ENCODE data around the gene PGA4.
"Not testable (repeated sequence)": the region's sequence is repeated elsewhere in the genome, so short reads cannot be mapped to it uniquely, and the experiment has no call there.

The PGA4 gene

GRCh38 chr11:61252332-61252731 lies 30.2 kb downstream of the PGA4 start:
- DNase-seq = not testable (repeated sequence)

- peak; percentile 64 for DNase-seq
Observed at GRCh38 chr11:61254403-61255025, 32.4 kb downstream of the PGA4 start.

GRCh38 chr11:61256710-61257482 lies 34.7 kb downstream of the PGA4 start:
- no peak for DNase-seq

- no peak for DNase-seq
Observed at GRCh38 chr11:61258546-61258945, 36.4 kb downstream of the PGA4 start.

- DNase-seq = no peak
Observed at GRCh38 chr11:61259363-61259762, 37.2 kb downstream of the PGA4 start.

- DNase-seq = no peak
Observed at GRCh38 chr11:61264371-61264770, 42.2 kb downstream of the PGA4 start.

GRCh38 chr11:61264795-61265194 lies 42.6 kb downstream of the PGA4 start:
- DNase-seq = no peak

GRCh38 chr11:61265357-61265756 lies 43.2 kb downstream of the PGA4 start:
- no peak for DNase-seq

GRCh38 chr11:61266602-61267001 lies 44.5 kb downstream of the PGA4 start:
- no peak for DNase-seq

GRCh38 chr11:61267437-61267841 lies 45.3 kb downstream of the PGA4 start:
- DNase-seq = no peak

- DNase-seq = no peak
Observed at GRCh38 chr11:61268588-61269250, 46.6 kb downstream of the PGA4 start.

GRCh38 chr11:61270354-61271076 lies 48.4 kb downstream of the PGA4 start:
- no peak for DNase-seq

GRCh38 chr11:61272731-61273130 lies 50.6 kb downstream of the PGA4 start:
- DNase-seq = no peak

- no peak for DNase-seq
Observed at GRCh38 chr11:61273178-61274078, 51.3 kb downstream of the PGA4 start.

- DNase-seq = no peak
Observed at GRCh38 chr11:61274084-61274483, 51.9 kb downstream of the PGA4 start.

GRCh38 chr11:61275191-61275590 lies 53.0 kb downstream of the PGA4 start:
- no peak for DNase-seq

- DNase-seq = no peak
Observed at GRCh38 chr11:61277186-61278000, 55.2 kb downstream of the PGA4 start.

GRCh38 chr11:61278001-61278470 lies 55.9 kb downstream of the PGA4 start:
- DNase-seq = no peak

GRCh38 chr11:61279934-61280659 lies 58.0 kb downstream of the PGA4 start:
- no peak for DNase-seq

GRCh38 chr11:61280883-61281580 lies 58.9 kb downstream of the PGA4 start:
- no peak for DNase-seq
